ENCODE results near the gene NREP.

The NREP gene

DNA sequence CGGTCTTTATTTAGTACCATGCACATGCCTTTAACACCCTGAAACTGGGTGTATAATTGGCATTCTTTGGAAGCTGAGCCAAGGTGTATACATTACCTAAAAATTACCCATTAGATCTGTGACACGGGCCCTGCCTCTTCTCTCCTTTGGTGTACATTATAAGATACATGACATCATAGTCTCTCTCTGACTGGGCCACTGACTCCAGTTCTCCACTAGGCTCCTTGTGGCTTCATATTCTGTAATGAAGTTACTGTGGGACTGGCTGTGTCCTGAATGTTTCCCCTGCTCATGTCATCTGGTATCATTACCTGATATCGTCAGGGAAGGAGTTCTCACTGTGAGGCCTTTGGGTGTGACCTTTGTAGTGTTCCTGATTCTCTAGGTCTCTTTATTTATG lies 65.5 kb downstream of the NREP start:
- DNase-seq: no peak

DNA sequence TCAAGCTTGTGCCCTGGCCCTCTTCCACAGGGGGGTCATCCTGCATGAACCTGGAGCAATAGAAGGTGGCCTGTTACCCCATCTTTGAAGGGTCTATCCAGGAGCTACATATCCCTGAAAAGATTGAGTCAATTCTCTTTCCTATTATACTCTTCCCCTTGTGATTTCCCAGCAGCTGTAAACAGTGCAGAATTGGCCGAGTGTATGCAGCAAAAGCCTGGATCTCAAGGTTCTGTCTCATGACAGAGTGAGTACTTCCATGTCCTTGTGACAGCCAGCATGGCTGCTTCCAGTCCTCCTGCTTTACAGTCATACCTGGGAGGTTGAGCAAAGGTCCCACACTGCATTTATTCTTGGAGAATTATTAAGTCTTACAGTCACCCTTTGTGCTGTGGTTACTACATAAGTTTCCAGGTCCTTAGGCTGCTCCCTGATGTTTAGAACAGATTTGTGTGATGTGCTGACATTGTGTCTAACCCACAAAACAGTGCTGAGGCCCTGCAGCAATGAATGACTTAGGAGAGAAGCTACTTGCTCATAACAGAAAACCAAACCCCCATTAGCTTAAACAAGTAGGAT lies 67.5 kb downstream of the NREP start:
- DNase-seq: no peak

DNA sequence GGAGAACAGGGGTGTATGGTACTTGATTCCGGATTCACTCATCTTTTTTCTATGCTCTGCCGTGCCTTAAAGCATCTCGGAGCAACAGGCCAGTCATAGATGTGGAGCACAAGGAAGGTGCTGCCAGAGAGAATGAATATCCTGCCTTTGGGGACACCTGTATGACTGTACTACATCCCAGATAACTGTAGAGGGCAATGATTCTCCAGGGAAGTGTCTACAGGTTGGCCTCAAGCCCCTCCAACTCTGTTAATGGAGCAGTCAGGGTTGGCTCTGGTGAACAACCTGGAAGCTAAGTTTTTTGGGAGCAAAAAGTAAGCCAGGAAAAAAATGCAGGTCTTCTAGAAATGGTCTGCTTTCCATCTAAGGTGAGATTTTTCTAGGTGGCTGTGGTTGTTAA lies 71.0 kb downstream of the NREP start:
- peak; percentile 11 for DNase-seq

GRCh38 chr5:111682641-111683040 lies 74.4 kb downstream of the NREP start:
- DNase-seq: no peak

DNA sequence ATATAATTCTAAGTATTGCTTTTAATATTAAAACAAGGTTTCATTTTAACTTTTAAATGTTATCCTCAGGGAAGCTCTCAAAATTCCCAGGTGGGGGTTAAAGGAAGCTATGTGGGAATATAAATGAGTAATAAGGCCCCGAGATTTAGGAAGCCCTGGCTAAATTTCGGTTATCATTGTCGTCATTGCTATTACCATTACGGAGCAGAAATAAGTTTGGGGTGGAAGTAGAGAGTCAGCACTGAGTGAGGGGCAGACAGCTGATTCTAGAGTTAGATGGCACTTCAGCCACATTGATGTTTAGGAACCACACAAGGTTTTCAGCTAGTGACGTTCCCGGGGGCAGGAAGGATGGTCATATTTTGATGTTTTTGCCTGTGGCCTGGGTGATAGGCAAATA lies 74.9 kb downstream of the NREP start:
- DNase-seq: no peak

- DNase-seq: no peak
Measured at GRCh38 chr5:111681414-111682120, 75.4 kb downstream of the NREP start.

- no peak for DNase-seq
Measured at GRCh38 chr5:111680737-111681413, 76.1 kb downstream of the NREP start.

- no peak for DNase-seq
Measured at GRCh38 chr5:111679611-111680010, 77.4 kb downstream of the NREP start.

All from NCI-H345 (cell line).